Transverse colon (tissue), 1 donor: ENCODE data around the gene CGA.

Experiments used
- EP300 ChIP-seq: sonication (generic); formaldehyde crosslinking; IDR thresholded peaks from one replicate; pipeline ENCODE4 v1.6.1; 2017; ENCODE audit warnings: antibody characterized with exemption, low read depth
- POLR2A ChIP-seq: fragments of 450-650 bp; IDR thresholded peaks from one replicate; pipeline ENCODE4 v1.6.1; 2016; ENCODE audit warnings: antibody characterized with exemption, mild to moderate bottlenecking, moderate library complexity

GRCh38 chr6:87118054-87118453 lies 23.1 kb upstream of the CGA start:
- no peak for TF ChIP-seq POLR2A
- no peak for TF ChIP-seq EP300
